ENCODE results near the gene SEC31B. TPM values are rescaled to one million over a fixed set of nuclear protein-coding genes. Genes with fewer than 3 reads are reported as not detected.

Gene SEC31B
- total RNA-seq, 2 experiments from 2014 or later: 42.9 to 120 TPM

DNA sequence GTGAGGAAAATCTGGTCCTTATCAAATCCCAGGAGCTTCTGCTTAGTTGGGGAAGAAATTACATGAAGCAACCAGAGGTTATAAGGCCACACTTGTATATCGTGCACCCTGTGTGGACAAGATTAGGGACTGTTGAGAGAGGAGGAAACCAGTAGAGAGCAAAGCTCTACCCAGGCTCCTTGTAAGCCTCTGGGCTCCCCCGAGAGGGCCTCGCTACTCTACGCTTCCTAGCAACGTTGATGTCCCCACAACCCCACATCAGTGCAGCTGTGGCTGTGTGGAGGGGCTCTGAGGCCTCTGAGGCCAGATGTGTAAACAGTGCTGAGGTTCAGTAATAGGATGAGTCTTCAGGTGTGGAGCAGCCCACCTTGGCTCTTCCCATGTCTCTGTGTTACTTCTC lies 32.1 kb upstream of the SEC31B start:
- no peak for ATAC-seq
- no peak overlapping the region for H3K4me3 Mint-ChIP-seq
- no peaks in the 10 kb centered on the region for H3K9me3 Mint-ChIP-seq (ENCODE audit: low read depth)
- DNase-seq: no peak
- CTCF ChIA-PET: interaction anchor here (0.7 to 3.2 kb wide), 3 partner anchors 11 to 446 kb away, joined by 3 to 17 read pairs (median 10); partner anchors contain the start of gene LZTS2
- H3K36me3 Mint-ChIP-seq: peaks cover 17% of the 10 kb centered on the region
- peaks cover 3% of the 10 kb centered on the region for H3K4me1 Mint-ChIP-seq
- H3K27ac Mint-ChIP-seq: no peak overlapping the region
- H3K27me3 Mint-ChIP-seq: no peaks in the 10 kb centered on the region

DNA sequence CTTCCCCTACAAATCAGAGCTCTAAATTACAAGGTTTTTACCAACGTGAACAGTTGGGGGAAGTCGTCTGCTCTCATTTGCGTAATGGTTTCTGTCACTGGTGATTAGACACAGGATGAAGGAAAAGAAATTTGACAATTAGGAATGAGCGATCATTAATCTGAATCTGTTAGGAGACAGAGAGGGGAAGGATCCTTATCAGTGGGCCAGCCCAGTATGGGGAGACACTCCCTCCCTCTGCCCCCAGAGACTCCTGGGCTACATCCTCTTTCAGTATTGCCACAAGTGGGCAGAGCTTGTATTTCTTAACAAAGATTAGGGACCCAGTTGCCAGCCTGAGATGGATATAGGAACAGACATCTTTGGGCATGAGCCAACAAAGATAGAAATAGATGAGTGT lies 31.5 kb upstream of the SEC31B start:
- no peaks in the 10 kb centered on the region for H3K9me3 Mint-ChIP-seq (ENCODE audit: low read depth)
- ATAC-seq (no peak), DNase-seq (no peak)
- peaks cover 3% of the 10 kb centered on the region for H3K4me1 Mint-ChIP-seq
- peaks cover 19% of the 10 kb centered on the region for H3K36me3 Mint-ChIP-seq
- H3K4me3 Mint-ChIP-seq: no peak overlapping the region
- H3K27ac Mint-ChIP-seq: no peak overlapping the region
- CTCF ChIA-PET: interaction anchor here (3.2 kb wide), 1 partner anchor 11 kb away, joined by 17 read pairs; no protein-coding TSS in a partner anchor
- no peaks in the 10 kb centered on the region for H3K27me3 Mint-ChIP-seq

DNA sequence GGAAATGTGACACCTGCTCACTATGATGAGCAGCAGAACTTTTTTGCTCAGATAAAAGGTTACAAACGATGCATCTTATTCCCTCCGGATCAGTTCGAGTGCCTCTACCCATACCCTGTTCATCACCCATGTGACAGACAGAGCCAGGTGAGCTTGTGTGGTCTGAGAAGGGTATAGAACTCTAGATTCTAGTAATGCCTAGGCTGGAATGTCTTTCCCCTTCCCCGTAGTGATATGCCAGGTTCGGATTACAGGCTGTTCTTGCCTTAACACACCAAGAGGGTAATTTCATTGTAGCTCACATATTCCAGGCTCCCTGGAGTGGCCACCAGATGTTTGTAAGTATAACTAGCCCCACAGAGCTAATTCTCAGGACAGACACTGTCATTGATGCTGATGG lies 25.3 kb upstream of the SEC31B start:
- CTCF ChIA-PET: interaction anchor here (0.8 to 2.8 kb wide), 4 partner anchors 9 to 111 kb away, joined by 3 to 11 read pairs (median 6); partner anchors contain the start of gene HIF1AN
- Mint-ChIP-seq H3K4me3 (no peak overlapping the region), H3K27me3 (no peaks in the 10 kb centered on the region), H3K36me3 (peaks cover 46% of the 10 kb centered on the region), H3K27ac (no peak overlapping the region), H3K4me1 (peaks cover 10% of the 10 kb centered on the region), H3K9me3 (ENCODE audit: low read depth) (no peaks in the 10 kb centered on the region)
- ATAC-seq (no peak), DNase-seq (no peak)

DNA sequence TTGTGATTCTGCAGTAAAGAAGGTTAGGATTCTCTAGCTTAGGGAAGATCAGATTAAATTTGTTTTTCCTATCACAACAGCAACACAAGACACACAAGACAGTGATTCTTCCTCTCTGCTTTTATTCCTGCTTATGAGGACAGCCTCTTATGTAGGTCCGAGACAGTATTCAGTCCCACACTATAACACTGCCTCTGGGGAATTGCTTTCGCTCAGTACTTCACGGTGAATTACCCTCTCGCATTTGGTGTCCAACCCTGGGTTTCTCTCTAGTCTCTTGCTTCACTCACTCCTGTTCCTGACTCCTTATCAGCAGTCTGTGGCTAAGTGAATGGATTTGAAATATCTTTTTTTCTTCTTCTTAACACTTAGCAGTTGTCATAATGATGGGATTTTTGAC lies 17.8 kb upstream of the SEC31B start:
- Mint-ChIP-seq H3K9me3 (ENCODE audit: low read depth) (no peaks in the 10 kb centered on the region), H3K27ac (peak overlapping the region; percentile 47), H3K27me3 (no peaks in the 10 kb centered on the region), H3K4me1 (peaks cover 4% of the 10 kb centered on the region), H3K36me3 (peaks cover 28% of the 10 kb centered on the region), H3K4me3 (no peak overlapping the region)
- DNase-seq (no peak), ATAC-seq (no peak)
- CTCF ChIA-PET: interaction anchor here (1.3 kb wide), 1 partner anchor 11 kb away, joined by 3 read pairs; no protein-coding TSS in a partner anchor

DNA sequence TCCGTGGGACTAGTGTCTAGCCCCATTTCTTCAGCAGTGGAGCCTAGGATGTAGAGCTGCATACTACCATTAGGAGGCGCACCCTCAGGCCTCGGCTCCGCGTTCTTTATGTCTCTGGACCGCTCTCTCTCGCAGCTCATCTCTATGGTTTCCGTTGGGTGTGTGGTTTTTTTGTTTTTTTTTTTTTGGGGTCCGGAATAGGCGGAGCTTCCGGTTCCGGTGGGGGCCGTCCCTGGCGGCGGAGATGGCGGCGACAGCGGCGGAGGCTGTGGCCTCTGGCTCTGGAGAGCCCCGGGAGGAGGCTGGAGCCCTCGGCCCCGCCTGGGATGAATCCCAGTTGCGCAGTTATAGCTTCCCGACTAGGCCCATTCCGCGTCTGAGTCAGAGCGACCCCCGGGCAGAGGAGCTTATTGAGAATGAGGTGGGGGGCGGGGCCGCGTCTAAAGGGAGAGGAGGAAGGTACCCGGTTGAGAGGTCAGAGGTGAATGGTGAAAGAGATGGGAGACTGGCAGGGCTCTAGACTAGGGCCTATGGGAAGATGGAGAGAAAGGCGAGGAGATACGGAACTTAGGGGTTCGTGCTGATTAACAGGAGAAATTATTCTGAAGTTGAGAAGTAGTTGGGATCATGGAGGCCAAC lies 16.2 kb upstream of the SEC31B start, which contains the start of gene HIF1AN:
TSS of gene HIF1AN (plus strand) at position 229 of the 639 bp plus-strand sequence. CDS start at position 245, 16 bp downstream.
- Mint-ChIP-seq H3K4me1 (peaks cover 12% of the 10 kb centered on the region), H3K27me3 (no peaks in the 10 kb centered on the region), H3K4me3 (no peak within 1 kb of the TSS), H3K36me3 (peaks cover 26% of the 10 kb centered on the region), H3K27ac (no peak within 1 kb of the TSS), H3K9me3 (ENCODE audit: low read depth) (no peaks in the 10 kb centered on the region)
- DNase-seq: peak; percentile 94
- peak; percentile 98 for ATAC-seq
- CTCF ChIA-PET: interaction anchor here (0.6 to 3.7 kb wide), 29 partner anchors 9 to 526 kb away, joined by 3 to 15 read pairs (median 4); partner anchors contain the start of genes DNMBP, SCD and SEC31B

DNA sequence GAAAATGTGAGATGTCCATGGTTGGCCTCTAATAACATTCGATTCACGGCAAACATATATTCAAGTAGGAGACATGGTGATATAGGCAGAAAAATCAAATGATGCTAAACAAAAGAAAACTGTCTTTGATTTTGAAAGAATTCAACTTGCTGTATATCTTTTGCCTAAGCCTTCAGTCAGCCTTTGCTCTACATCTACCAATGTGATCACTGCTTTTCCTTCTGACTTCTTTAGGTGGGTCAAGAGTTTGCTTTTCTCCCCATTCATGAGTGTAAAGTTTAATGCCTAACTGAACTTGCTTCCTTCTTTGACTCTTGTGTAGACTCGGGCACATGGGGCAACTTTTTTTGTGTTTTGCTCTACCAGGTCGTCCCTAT lies 15.7 kb upstream of the SEC31B start:
- no peak overlapping the region for H3K27ac Mint-ChIP-seq
- H3K4me3 Mint-ChIP-seq: no peak overlapping the region
- ATAC-seq (peak; percentile 14), DNase-seq (no peak)
- peaks cover 14% of the 10 kb centered on the region for H3K4me1 Mint-ChIP-seq
- H3K27me3 Mint-ChIP-seq: no peaks in the 10 kb centered on the region
- H3K36me3 Mint-ChIP-seq: peaks cover 23% of the 10 kb centered on the region
- CTCF ChIA-PET: interaction anchor here (0.6 to 3.7 kb wide), 27 partner anchors 8 to 526 kb away, joined by 3 to 15 read pairs (median 5); partner anchors contain the start of genes DNMBP, SCD and SEC31B
- H3K9me3 Mint-ChIP-seq (ENCODE audit: low read depth): no peaks in the 10 kb centered on the region

DNA sequence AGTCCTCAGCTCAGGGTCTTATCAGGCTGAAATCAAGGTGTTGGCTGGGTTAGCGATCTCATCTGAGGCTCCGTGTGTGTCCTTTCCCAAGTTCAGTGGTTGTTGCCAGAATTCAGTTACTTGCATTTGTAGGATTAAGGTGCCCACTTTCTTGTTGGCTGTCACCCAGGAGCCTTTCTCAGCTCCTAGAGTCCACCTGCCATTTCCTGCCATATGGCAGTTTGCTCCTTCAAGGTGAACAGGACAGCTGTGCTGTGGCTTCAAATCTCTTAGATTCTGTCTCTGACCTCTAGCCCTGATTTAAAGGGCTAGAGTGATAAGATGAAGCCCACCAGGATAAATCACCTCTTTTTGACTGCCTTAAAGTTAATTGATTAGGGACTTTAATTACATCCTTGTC lies 15.1 kb upstream of the SEC31B start:
- DNase-seq (peak; percentile 40), ATAC-seq (no peak)
- CTCF ChIA-PET: interaction anchor here (1.1 to 3.7 kb wide), 11 partner anchors 8 to 463 kb away, joined by 3 to 15 read pairs (median 10); partner anchors contain the start of gene SEC31B
- Mint-ChIP-seq H3K27me3 (no peaks in the 10 kb centered on the region), H3K27ac (no peak overlapping the region), H3K4me1 (peaks cover 18% of the 10 kb centered on the region), H3K36me3 (peaks cover 23% of the 10 kb centered on the region), H3K4me3 (no peak overlapping the region), H3K9me3 (ENCODE audit: low read depth) (no peaks in the 10 kb centered on the region)

DNA sequence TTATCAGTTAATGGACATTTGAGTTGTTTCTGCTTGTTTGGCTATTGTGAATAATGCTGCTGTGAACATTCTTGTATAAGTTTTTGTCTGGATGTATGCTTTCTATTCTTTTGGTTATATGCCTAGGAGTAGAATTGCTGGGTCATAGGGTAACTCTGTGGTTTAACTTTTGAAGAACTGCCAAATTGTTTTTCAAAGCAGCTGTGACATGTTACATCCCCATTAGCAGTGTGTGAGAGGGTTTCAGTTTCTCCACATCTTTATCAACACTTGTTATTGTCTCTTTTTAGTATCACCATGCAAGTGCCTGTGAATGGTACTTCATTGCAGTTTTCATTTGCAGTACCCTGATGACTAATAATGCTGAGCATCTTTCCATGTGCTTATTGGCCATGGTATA lies 12.1 kb upstream of the SEC31B start:
- H3K27me3 Mint-ChIP-seq: no peaks in the 10 kb centered on the region
- peaks cover 18% of the 10 kb centered on the region for H3K36me3 Mint-ChIP-seq
- no peaks in the 10 kb centered on the region for H3K9me3 Mint-ChIP-seq (ENCODE audit: low read depth)
- DNase-seq (no peak), ATAC-seq (no peak)
- no peak overlapping the region for H3K4me3 Mint-ChIP-seq
- H3K4me1 Mint-ChIP-seq: peaks cover 30% of the 10 kb centered on the region
- CTCF ChIA-PET: interaction anchor here (0.5 to 2.1 kb wide), 3 partner anchors 13 to 193 kb away, joined by 3 to 7 read pairs (median 6); no protein-coding TSS in a partner anchor
- H3K27ac Mint-ChIP-seq: no peak overlapping the region

DNA sequence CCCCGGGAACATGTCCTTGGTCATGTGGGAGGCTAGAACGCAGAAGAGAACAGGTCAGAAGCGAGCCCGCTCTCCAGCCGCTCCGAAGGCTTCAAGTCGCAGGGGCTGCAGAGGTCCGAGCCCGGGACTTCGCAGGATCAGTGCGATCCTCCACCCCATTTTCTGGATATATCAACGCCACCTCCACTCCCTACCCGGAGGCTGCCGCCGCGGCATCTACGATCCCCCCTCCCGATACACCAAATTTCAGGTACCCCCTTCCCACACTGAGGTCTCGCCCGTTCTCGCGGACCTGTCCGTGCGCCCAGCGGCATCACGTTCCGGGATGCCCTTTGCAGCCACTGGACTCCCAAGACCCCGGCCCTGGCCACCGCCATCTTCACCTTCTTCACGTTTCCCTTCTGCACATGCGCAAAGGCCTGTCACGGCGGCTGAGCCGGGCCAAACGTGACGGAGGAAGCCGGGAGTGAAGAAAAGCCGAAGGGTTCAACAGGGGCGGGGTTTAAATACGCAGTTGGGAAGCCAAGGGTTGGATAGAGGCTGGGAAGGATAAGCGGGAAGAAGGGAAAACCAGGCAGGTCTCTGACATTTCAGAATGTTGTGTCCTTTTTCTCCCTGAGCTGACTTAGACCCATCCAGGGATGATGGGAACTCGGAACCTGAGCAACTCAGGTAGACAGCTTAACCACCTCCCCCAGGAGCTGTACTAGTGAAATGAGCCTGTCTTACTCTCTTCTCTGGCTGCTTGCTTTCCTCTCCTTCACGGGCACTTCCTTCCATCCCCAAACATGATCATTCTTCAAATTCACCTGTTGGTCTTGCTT lies 10.0 kb upstream of the SEC31B start, which contains the start of gene NDUFB8:
TSS of gene NDUFB8 (minus strand) at position 397 of the 824 bp plus-strand sequence. CDS start at position 377, 20 bp downstream.
- peak within 1 kb of the TSS; percentile 98 for H3K27ac Mint-ChIP-seq
- H3K27me3 Mint-ChIP-seq: no peaks in the 10 kb centered on the region
- ATAC-seq (peak; percentile 89), DNase-seq (peak; percentile 93)
- peaks cover 38% of the 10 kb centered on the region for H3K4me1 Mint-ChIP-seq
- CTCF ChIA-PET: interaction anchor here (0.7 to 3.5 kb wide), 4 partner anchors 9 to 183 kb away, joined by 3 to 32 read pairs (median 5); partner anchors contain the start of gene SCD
- no peaks in the 10 kb centered on the region for H3K9me3 Mint-ChIP-seq (ENCODE audit: low read depth)
- peak within 1 kb of the TSS; percentile 85 for H3K4me3 Mint-ChIP-seq
- peaks cover 32% of the 10 kb centered on the region for H3K36me3 Mint-ChIP-seq

DNA sequence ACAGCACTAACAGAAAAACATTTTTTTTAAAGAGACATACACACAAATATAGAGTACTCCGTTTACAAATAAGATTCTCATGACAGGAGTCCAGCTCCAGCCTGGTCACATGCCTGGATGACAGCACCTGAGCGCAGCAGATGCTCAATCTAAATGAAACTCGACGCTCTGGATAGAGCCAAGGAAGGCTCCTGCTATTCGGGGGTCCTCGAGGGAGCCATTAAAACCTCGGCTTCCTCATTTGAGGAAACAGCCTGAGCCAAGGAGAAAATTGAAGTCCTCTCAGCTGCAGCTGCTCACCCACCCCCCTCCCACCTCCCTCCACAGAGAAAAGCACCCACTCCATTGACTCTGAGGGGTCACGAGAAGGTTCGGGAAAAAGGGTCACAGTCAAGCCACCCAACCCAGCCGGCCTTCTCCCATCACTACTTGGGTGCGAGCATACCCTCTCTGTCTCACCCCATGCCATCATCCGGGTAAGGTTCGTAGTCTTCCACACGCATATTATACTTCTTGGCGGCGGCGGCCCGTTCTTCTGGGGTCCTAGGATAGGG lies 9.3 kb upstream of the SEC31B start:
- H3K36me3 Mint-ChIP-seq: peaks cover 33% of the 10 kb centered on the region

DNA sequence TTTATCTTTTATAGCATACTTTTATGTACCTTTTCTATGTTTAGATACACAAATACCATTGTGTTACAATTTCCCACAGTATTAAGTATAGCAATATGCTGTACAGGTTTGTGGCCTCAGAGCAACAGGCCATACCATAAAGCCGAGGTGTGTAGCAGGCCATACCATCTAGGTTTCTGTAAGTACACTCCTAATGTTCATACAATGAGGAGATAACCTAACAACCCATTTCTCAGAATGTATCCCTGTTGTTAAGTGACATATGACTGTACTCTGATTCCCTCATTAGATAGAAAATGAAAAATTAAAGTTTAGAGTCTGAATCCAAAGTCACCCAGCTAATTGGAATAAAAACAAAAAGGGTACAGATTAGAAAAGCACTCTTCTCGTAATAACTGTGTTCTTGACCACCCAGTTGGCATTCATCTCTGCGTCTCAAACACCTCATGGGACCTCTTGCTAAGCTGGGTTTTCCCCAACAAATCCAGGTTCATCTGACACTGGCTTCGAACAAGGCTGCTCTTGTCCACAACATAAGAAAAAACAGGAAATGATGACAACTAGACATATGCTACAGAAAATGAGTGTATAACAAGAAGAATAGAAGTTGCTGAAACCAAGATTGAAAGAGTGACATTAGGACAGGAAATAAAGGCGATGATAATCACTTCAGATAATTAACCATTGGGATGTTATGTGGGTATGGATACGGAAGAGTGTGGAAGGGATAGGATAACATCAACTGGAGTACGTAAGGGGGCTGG lies 8.6 kb upstream of the SEC31B start:
- CTCF ChIA-PET: interaction anchor here (0.7 to 3.5 kb wide), 9 partner anchors 7 to 186 kb away, joined by 3 to 32 read pairs (median 5); partner anchors contain the start of genes HIF1AN and SCD
- H3K27ac Mint-ChIP-seq: peak overlapping the region; percentile 98
- peaks cover 35% of the 10 kb centered on the region for H3K36me3 Mint-ChIP-seq
- H3K9me3 Mint-ChIP-seq (ENCODE audit: low read depth): no peaks in the 10 kb centered on the region
- H3K4me3 Mint-ChIP-seq: peak overlapping the region; percentile 85
- ATAC-seq (peak; percentile 20), DNase-seq (no peak)
- no peaks in the 10 kb centered on the region for H3K27me3 Mint-ChIP-seq
- H3K4me1 Mint-ChIP-seq: peaks cover 42% of the 10 kb centered on the region

More for the DNA sequence above, 9.3 kb upstream of the SEC31B start:
- Mint-ChIP-seq H3K4me1 (peaks cover 38% of the 10 kb centered on the region), H3K27me3 (no peaks in the 10 kb centered on the region), H3K9me3 (ENCODE audit: low read depth) (no peaks in the 10 kb centered on the region), H3K27ac (peak overlapping the region; percentile 98), H3K4me3 (peak overlapping the region; percentile 85)
- ATAC-seq (no peak), DNase-seq (peak; percentile 44)
- CTCF ChIA-PET: interaction anchor here (0.7 to 3.5 kb wide), 7 partner anchors 9 to 186 kb away, joined by 3 to 32 read pairs (median 5); partner anchors contain the start of gene SCD

DNA sequence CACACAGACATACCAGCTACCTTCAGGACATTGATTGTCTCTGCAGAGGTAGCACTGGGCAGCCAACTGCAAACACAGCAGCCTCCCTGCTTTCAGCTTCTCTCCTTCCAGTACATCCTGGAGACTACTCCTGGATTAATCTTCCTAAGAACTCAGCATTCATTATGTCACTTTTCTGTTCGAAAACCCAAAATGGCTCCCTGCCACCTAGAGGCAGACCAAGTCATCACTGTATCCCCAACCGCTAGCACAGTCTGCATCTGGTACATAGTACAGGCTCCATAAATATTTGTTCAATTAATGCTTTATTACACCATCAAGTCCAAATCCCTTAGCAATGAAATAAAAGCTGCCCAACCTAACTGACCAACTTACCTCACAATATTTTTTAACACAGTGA lies 5.0 kb upstream of the SEC31B start:
- Mint-ChIP-seq H3K9me3 (ENCODE audit: low read depth) (no peaks in the 10 kb centered on the region), H3K27me3 (no peaks in the 10 kb centered on the region), H3K4me3 (no peak overlapping the region), H3K36me3 (peaks cover 35% of the 10 kb centered on the region), H3K4me1 (peaks cover 28% of the 10 kb centered on the region), H3K27ac (peak overlapping the region; percentile 28)
- DNase-seq: no peak
- ATAC-seq: no peak
- CTCF ChIA-PET: interaction anchor here (0.9 to 3.8 kb wide), 8 partner anchors 9 to 92 kb away, joined by 3 to 33 read pairs (median 4); partner anchors contain the start of gene HIF1AN
